ENCODE measurements around the gene MTRR. TPM values are rescaled to one million over a fixed set of nuclear protein-coding genes. Genes with fewer than 3 reads are reported as not detected.
"Not testable (repeated sequence)": the region's sequence is repeated elsewhere in the genome, so short reads cannot be mapped to it uniquely, and the experiment has no call there.

The MTRR gene
- total RNA-seq, 1 donor from 2014 or later = 33.1 TPM

DNA sequence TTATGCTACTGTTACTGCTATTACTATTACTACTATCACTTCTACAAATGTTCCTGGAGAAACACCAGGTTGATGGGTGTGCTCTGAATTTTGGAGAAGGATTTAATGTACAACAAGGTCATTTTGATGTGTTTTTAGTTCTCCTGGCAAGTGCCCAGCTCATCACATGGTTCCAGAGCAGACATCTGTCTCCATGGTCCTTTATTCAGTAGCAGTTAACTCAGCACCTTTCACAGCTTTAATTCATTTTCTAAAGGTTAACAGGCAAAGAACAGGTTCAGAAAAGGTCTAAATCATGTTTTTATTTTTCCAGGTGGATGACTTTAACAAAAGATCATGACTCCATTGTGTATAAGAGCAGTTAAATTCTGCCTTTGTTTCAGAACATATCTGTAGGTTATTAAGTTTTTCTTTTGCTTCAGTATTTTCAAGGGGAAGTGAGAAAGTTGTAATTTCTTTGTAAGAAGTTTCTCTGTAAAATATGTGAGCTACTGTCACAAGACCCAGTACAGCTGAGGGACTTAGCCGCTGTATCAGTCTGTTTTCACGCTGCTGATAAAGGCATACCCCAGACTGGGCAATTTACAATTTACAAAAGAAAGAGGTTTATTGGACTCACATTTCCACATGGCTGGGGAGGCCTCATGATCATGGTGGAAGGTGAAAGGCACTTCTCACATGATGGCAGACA is 41.9 kb downstream of the MTRR start:
- Histone ChIP-seq H3K9me3 (peaks cover 5% of the 10 kb centered on the region), H3K36me3 (peaks cover 0 to 20% of the 10 kb centered on the region in 2 donors), H3K4me3 (no peak overlapping the region), H3K27ac (no peak overlapping the region), H3K4me1 (no peaks in the 10 kb centered on the region), H3K27me3 (no peaks in the 10 kb centered on the region)
- DNase-seq (ENCODE audit: extremely low spot score in 2 of 2) = no peak
- intact Hi-C loops (cut with DNase I) = no loop called here
- TF ChIP-seq POLR2A (IDR thresholded peaks at IDR 0.05) (no peak), POLR2AphosphoS5 (IDR thresholded peaks at IDR 0.05; ENCODE audit: insufficient read depth in 1 of 2, low read depth in 1 of 2) (no peak)
- TF ChIP-seq, protein P1, sequence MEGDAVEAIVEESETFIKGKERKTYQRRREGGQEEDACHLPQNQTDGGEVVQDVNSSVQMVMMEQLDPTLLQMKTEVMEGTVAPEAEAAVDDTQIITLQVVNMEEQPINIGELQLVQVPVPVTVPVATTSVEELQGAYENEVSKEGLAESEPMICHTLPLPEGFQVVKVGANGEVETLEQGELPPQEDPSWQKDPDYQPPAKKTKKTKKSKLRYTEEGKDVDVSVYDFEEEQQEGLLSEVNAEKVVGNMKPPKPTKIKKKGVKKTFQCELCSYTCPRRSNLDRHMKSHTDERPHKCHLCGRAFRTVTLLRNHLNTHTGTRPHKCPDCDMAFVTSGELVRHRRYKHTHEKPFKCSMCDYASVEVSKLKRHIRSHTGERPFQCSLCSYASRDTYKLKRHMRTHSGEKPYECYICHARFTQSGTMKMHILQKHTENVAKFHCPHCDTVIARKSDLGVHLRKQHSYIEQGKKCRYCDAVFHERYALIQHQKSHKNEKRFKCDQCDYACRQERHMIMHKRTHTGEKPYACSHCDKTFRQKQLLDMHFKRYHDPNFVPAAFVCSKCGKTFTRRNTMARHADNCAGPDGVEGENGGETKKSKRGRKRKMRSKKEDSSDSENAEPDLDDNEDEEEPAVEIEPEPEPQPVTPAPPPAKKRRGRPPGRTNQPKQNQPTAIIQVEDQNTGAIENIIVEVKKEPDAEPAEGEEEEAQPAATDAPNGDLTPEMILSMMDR (IDR thresholded peaks at IDR 0.05) = no peak

- intact Hi-C loops (cut with DNase I); H3K27me3 ChIP-seq; H3K9me3 ChIP-seq; H3K27ac ChIP-seq; H3K4me1 ChIP-seq; DNase-seq (ENCODE audit: extremely low spot score in 2 of 2); H3K4me3 ChIP-seq: not testable (repeated sequence)
- peaks cover 0 to 19% of the 10 kb centered on the region in 2 donors for H3K36me3 ChIP-seq
Observed at GRCh38 chr5:7911429-7911771, 42.5 kb downstream of the MTRR start.

- H3K4me3 ChIP-seq = no peak overlapping the region
- DNase-seq (ENCODE audit: extremely low spot score in 2 of 2) = no peak
- no peaks in the 10 kb centered on the region for H3K9me3 ChIP-seq
- intact Hi-C loops (cut with DNase I) = no loop called here
- no peaks in the 10 kb centered on the region for H3K27me3 ChIP-seq
- no peaks in the 10 kb centered on the region for H3K36me3 ChIP-seq
- TF ChIP-seq, protein P1 (IDR thresholded peaks at IDR 0.05) = no peak
- TF ChIP-seq POLR2AphosphoS5 (IDR thresholded peaks at IDR 0.05; ENCODE audit: insufficient read depth in 1 of 2, low read depth in 1 of 2) (no peak), POLR2A (IDR thresholded peaks at IDR 0.05) (no peak)
- no peak overlapping the region for H3K27ac ChIP-seq
- H3K4me1 ChIP-seq = no peaks in the 10 kb centered on the region
Observed at GRCh38 chr5:7916171-7916804, 47.3 kb downstream of the MTRR start.

DNA sequence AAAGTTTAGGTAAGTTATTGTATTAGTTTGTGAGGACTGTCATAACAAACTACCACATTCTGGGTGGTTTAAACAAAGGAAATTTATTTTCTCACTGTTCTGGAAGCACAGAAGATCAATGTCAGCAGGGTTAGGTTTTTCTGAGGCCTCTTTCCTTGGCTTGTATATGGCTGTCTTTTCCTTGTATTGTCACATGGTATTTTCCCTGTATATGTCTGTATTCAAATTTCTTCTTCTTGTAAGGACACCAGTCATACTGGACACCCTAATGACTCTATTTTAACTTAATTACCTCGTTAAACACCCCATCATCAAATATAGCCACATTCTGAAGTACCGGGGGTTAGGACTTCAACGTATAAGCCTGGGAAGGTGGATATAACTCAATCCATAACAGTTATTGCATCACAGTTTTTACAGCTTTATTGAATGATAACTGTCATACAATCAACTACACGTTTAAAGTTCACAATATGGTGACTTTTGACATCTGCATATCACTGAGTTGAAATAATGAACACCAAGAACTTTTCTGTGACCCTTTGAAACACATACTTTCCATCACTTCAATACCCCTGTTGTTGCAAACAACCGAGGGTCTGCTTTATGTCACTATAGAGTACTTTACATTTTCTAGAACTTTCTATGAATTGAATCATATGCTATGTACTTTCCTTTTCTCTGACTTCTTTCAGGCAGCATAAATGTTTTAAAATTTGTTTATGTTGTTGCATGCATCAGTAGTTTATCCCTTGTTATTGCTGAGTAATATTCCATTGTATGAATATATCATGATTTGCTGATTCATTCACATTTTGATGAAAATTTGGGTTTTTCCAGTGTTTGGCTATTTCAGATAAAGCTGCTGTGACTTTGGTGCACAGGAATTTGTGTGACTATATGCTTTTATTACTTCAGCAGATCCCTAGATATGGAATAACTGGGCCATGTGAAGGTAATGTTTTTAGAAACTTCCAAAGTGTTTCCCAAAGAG is 48.5 kb downstream of the MTRR start:
- Histone ChIP-seq H3K9me3 (no peaks in the 10 kb centered on the region), H3K27ac (no peak overlapping the region), H3K4me1 (no peaks in the 10 kb centered on the region), H3K36me3 (no peaks in the 10 kb centered on the region), H3K4me3 (no peak overlapping the region), H3K27me3 (no peaks in the 10 kb centered on the region)
- DNase-seq (ENCODE audit: extremely low spot score in 2 of 2) = no peak
- TF ChIP-seq POLR2A (IDR thresholded peaks at IDR 0.05) (no peak), POLR2AphosphoS5 (IDR thresholded peaks at IDR 0.05; ENCODE audit: insufficient read depth in 1 of 2, low read depth in 1 of 2) (no peak)
- TF ChIP-seq, protein P1 (IDR thresholded peaks at IDR 0.05) = no peak
- intact Hi-C loops (cut with DNase I) = no loop called here

GRCh38 chr5:7925961-7926695 is 57.2 kb downstream of the MTRR start:
- Histone ChIP-seq H3K9me3 (no peaks in the 10 kb centered on the region), H3K36me3 (no peaks in the 10 kb centered on the region), H3K4me1 (no peaks in the 10 kb centered on the region), H3K27me3 (no peaks in the 10 kb centered on the region), H3K4me3 (no peak overlapping the region), H3K27ac (no peak overlapping the region)
- TF ChIP-seq POLR2AphosphoS5 (IDR thresholded peaks at IDR 0.05; ENCODE audit: insufficient read depth in 1 of 2, low read depth in 1 of 2) = no peak
- TF ChIP-seq POLR2A (IDR thresholded peaks at IDR 0.05) = no peak
- TF ChIP-seq, protein P1 (IDR thresholded peaks at IDR 0.05) = no peak
- no peak for DNase-seq (ENCODE audit: extremely low spot score in 2 of 2)
- intact Hi-C loops (cut with DNase I) = no loop called here

Measured in vagina (tissue), 2 donors.